ENCODE results near the gene PI4K2A. TPM values are rescaled to one million over a fixed set of nuclear protein-coding genes. Genes with fewer than 3 reads are reported as not detected.

Gene PI4K2A
- total and polyA plus RNA-seq, 2 of the 13 experiments (the other 11 are each of a cell fraction or from before 2014, with no cell fraction given), result 10.9 to 14.3 TPM

DNA sequence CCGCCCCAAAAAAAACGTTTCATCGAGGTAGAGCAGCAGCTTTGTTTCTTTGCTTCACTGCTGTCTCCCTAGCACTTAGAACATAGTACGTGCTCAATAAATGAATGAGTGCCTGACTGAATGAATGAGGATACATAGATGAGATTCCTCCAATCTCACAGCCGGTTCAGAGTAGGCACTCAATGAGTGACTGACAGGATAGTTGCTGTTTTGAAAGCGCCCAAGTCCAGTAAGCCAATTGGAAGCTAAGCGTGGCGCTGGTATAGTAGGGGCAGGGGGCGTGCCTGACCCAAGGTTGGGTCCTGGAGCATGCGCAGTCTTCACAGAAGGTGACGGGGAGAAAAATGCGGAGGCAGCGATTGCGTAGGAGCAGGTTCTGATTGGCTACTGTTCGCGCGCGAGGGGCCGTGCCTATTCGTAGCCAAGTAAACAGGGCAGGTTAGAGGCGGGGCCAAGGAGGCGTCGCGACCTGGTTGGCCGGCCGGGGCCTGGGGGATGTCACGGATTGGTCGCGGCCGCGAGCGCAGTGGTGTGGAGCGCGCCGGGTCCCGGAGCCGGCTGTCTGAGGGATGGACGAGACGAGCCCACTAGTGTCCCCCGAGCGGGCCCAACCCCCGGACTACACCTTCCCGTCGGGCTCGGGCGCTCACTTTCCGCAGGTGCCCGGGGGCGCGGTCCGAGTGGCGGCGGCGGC is at the start of gene PI4K2A (continued):
- TF ChIP-seq NFKBIZ (CRISPR knock-in tag; IDR thresholded peaks at IDR 0.05) (no peak), KDM3A (CRISPR knock-in tag; IDR thresholded peaks at IDR 0.05; ENCODE audit: low read depth) (0 out of 2 replicates have a peak, but pooled peaks have one; percentile 35), HCFC1 (IDR thresholded peaks at IDR 0.05; ENCODE audit: low read depth, low read length) (no peak), AKAP8 (CRISPR knock-in tag; IDR thresholded peaks at IDR 0.05) (no peak), IKZF1 (IDR thresholded peaks at IDR 0.05) (no peak), CTCF (CRISPR knock-in tag; IDR thresholded peaks at IDR 0.05) (no peak; the same call in 1 of the 2 replicates), JUNB (CRISPR knock-in tag; IDR thresholded peaks at IDR 0.05; ENCODE audit: borderline replicate concordance) (no peak), ZUFSP (CRISPR knock-in tag; IDR thresholded peaks at IDR 0.05; ENCODE audit: borderline replicate concordance) (no peak), ZMYM2 (CRISPR knock-in tag; IDR thresholded peaks at IDR 0.05) (no peak), SMC3 (IDR thresholded peaks at IDR 0.05; ENCODE audit: low read length) (no peak), ATM (IDR thresholded peaks at IDR 0.05; ENCODE audit: borderline replicate concordance) (no peak), SIX4 (CRISPR knock-in tag; IDR thresholded peaks at IDR 0.05) (no peak), ZFAT (CRISPR knock-in tag; conservative IDR thresholded peaks at IDR 0.05) (no peak), ZFP36 (IDR thresholded peaks at IDR 0.05; ENCODE audit: borderline replicate concordance, low read depth, low read length, partially characterized antibody) (no peak), MXD4 (CRISPR knock-in tag; IDR thresholded peaks at IDR 0.05) (no peak), AHR (CRISPR knock-in tag; IDR thresholded peaks at IDR 0.05) (no peak), ZBTB20 (CRISPR knock-in tag; IDR thresholded peaks at IDR 0.05; ENCODE audit: borderline replicate concordance, low read depth) (no peak), FOXP1 (IDR thresholded peaks at IDR 0.05) (peak; percentile 65; the same call in 1 of the 2 replicates), FOXP1 (CRISPR knock-in tag; IDR thresholded peaks at IDR 0.05) (0 out of 2 replicates have a peak, but pooled peaks have one; percentile 33)
- TF ChIP-seq, protein P1, sequence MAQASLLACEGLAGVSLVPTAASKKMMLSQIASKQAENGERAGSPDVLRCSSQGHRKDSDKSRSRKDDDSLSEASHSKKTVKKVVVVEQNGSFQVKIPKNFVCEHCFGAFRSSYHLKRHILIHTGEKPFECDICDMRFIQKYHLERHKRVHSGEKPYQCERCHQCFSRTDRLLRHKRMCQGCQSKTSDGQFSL (CRISPR knock-in tag; IDR thresholded peaks at IDR 0.05), result no peak
- TF ChIP-seq, protein P2, sequence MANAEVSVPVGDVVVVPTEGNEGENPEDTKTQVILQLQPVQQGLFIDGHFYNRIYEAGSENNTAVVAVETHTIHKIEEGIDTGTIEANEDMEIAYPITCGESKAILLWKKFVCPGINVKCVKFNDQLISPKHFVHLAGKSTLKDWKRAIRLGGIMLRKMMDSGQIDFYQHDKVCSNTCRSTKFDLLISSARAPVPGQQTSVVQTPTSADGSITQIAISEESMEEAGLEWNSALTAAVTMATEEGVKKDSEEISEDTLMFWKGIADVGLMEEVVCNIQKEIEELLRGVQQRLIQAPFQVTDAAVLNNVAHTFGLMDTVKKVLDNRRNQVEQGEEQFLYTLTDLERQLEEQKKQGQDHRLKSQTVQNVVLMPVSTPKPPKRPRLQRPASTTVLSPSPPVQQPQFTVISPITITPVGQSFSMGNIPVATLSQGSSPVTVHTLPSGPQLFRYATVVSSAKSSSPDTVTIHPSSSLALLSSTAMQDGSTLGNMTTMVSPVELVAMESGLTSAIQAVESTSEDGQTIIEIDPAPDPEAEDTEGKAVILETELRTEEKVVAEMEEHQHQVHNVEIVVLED (CRISPR knock-in tag; IDR thresholded peaks at IDR 0.05; ENCODE audit: borderline replicate concordance), result peak; percentile 75; the same call in 1 of the 2 replicates
- TF ChIP-seq, protein P3, sequence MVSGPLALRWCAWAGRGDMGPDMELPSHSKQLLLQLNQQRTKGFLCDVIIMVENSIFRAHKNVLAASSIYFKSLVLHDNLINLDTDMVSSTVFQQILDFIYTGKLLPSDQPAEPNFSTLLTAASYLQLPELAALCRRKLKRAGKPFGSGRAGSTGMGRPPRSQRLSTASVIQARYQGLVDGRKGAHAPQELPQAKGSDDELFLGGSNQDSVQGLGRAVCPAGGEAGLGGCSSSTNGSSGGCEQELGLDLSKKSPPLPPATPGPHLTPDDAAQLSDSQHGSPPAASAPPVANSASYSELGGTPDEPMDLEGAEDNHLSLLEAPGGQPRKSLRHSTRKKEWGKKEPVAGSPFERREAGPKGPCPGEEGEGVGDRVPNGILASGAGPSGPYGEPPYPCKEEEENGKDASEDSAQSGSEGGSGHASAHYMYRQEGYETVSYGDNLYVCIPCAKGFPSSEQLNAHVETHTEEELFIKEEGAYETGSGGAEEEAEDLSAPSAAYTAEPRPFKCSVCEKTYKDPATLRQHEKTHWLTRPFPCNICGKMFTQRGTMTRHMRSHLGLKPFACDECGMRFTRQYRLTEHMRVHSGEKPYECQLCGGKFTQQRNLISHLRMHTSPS (CRISPR knock-in tag; IDR thresholded peaks at IDR 0.05; ENCODE audit: low read depth), result no peak
- TF ChIP-seq, protein P4, sequence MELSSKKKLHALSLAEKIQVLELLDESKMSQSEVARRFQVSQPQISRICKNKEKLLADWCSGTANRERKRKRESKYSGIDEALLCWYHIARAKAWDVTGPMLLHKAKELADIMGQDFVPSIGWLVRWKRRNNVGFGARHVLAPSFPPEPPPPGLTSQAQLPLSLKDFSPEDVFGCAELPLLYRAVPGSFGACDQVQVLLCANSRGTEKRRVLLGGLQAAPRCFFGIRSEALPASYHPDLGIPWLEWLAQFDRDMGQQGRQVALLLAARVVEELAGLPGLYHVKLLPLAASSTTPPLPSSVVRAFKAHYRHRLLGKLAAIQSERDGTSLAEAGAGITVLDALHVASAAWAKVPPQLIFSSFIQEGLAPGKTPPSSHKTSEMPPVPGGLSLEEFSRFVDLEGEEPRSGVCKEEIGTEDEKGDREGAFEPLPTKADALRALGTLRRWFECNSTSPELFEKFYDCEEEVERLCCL (CRISPR knock-in tag; IDR thresholded peaks at IDR 0.05; ENCODE audit: borderline replicate concordance), result no peak
